Germinal center (tissue), 1 donor: Measurements from ENCODE around the gene ZFYVE28.

Experiments
- DNase-seq: peaks from one replicate; pipeline ENCODE4 v3.0.0; 2012; ENCODE audit warnings: mixed read lengths, low spot score

ZFYVE28 gene

GRCh38 chr4:2411786-2412510 is 6.5 kb downstream of the ZFYVE28 start:
- no peak for DNase-seq

GRCh38 chr4:2409381-2409783 is 9.1 kb downstream of the ZFYVE28 start:
- DNase-seq = no peak

- DNase-seq = no peak
Observed at GRCh38 chr4:2408976-2409375, 9.5 kb downstream of the ZFYVE28 start.

- no peak for DNase-seq
Observed at GRCh38 chr4:2408401-2408958, 10.0 kb downstream of the ZFYVE28 start.

- DNase-seq = no peak
Observed at GRCh38 chr4:2407991-2408342, 10.5 kb downstream of the ZFYVE28 start.

DNA sequence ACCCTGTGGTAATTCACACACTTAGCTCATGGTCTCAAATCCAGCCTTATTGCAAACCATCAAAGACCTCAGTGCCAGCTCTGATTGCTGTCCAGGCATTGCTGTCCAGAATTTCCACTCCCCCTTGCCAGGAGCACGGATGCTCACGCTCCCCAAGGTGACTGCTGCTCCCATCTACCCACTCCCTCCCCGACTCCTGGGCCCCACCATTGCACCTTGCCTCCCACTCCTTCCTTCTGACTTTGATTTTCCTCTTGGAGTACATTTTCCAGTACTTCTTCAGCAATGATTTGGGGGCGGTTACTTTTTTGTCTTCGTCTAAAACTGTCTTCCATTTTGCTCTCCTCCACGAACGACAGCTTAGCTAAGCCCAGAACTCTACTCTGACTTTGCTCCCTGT is 11.5 kb downstream of the ZFYVE28 start:
- DNase-seq = no peak

GRCh38 chr4:2406406-2406805 is 12.0 kb downstream of the ZFYVE28 start:
- DNase-seq = no peak

DNA sequence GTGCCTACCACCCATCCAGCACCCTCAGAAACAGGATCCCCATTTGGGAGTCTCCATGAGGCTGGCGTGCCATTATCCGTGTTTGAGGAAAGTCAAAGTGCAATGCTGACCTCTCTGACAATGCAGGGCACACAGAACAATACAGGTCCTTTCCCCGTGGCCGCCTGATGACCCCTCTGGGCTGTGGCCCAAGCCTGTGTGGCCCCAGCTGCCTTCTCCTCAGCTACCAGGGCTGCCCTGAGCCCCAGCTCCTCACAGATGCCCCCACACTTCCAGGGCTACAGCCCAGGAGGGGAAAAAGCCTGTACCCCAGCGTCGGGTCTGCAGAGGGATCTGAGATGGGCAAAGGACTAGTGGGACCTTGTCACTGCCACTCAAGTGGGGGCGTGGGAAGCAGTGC is 15.5 kb downstream of the ZFYVE28 start:
- DNase-seq = no peak

GRCh38 chr4:2402048-2402842 is 16.2 kb downstream of the ZFYVE28 start:
- no peak for DNase-seq

DNA sequence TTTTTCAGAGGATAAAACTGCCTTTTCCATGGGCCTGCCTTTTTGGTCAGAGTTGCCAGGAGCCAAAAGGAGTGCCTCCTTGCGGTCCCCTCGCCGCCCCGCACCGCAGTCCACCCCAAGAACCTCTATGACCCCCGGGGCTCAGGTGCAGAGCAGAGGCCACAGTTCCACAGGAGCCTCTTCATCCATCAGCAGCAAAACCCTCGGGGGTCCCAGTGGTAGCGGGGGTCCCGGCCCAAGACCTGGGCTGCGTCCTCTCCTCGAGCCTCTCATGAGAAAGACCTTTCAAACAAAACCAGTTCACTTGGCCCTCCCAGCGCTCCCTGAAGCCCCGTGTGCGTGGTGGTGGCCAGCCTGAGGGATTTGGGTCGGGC is 16.8 kb downstream of the ZFYVE28 start:
- no peak for DNase-seq

GRCh38 chr4:2400841-2401609 is 17.4 kb downstream of the ZFYVE28 start:
- no peak for DNase-seq

GRCh38 chr4:2399631-2400190 is 18.7 kb downstream of the ZFYVE28 start:
- DNase-seq = no peak

DNA sequence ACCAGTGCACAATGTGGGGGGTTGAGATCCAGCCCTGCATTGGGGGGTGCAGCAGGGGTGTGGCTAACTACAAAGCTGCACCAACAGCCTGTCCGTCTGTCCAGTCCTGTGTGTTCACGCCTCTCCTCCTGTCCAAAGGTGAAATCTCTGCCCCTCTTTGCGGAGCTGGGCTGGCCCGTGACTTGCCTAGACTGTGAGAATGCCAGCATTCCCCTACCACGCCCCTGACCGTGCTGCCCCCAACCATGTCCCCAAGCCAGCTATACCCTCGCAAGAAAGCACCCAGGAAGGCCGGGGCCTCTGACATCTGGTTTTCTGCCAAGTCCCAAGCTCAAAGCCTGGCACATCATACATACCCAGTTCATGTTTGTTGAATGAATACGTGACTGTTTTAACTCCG is 19.2 kb downstream of the ZFYVE28 start:
- DNase-seq = no peak

- no peak for DNase-seq
Observed at GRCh38 chr4:2397596-2398379, 20.7 kb downstream of the ZFYVE28 start.

- no peak for DNase-seq
Observed at GRCh38 chr4:2396781-2397368, 21.6 kb downstream of the ZFYVE28 start.

DNA sequence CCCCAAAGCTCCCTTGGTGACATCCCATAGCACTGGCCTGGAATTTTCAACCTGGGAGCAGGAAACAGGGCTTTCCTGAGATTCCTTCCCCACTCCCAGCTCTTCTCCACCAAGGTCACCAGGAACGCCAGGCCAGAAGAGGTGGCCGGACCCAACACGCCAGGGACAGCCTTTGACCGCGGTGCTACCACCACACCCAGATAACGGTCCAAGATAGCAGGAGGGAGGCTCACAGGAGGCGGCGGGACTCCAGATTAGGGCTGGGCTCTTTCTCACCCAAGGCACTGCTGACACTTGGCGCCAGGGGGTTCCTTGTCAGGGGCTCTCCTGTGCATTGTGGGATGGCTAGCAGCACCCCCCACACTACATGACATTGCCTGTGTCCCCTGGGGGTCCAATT is 22.9 kb downstream of the ZFYVE28 start:
- DNase-seq = no peak

DNA sequence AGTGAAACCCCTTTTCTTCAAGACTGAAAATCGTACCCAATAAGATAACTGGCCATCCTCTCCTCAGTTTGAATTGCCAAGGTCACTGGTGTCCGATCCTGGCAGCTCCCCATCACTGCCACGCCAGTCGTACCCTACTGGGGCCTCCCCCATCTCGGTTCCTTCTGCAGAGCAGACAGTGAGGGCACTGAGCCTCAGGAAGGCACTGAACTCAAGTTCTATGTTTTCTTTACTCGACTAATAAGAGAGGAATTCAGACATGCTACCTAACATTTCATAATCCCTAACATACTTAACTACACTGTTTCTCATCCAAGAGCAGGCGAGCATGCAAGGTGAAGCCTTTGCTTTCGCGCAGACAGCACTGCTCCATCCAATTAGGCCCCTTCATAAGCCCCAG is 23.4 kb downstream of the ZFYVE28 start:
- DNase-seq = no peak

GRCh38 chr4:2394528-2394927 is 23.9 kb downstream of the ZFYVE28 start:
- no peak for DNase-seq

GRCh38 chr4:2393353-2394270 is 24.8 kb downstream of the ZFYVE28 start:
- DNase-seq = no peak
